Stimulated activated CD8-positive, alpha-beta memory T cell treated with anti-CD3 and anti-CD28 coated beads, Interleukin-2, amount 100 ng/mL, for 1 hour (primary cell): ENCODE data around the gene AOC1.
"Not testable (repeated sequence)": the region's sequence is repeated elsewhere in the genome, so short reads cannot be mapped to it uniquely, and the experiment has no call there.

Experiments used
- DNase-seq, 2 donors: peaks; one replicate each; pipeline ENCODE4 v3.0.0-alpha.2; 2020; ENCODE audit warnings: low read depth in 2 of 2

AOC1 gene

GRCh38 chr7:150897502-150898474 is 45.5 kb downstream of the AOC1 start:
- DNase-seq: no peak

- DNase-seq: peak; percentile 58
These were observed 46.2 kb downstream of the AOC1 start for GRCh38 chr7:150898475-150899011.

GRCh38 chr7:150900675-150901074 is 48.4 kb downstream of the AOC1 start:
- DNase-seq: no peak

GRCh38 chr7:150901160-150902035 is 49.1 kb downstream of the AOC1 start:
- DNase-seq: no peak

- no peak for DNase-seq
These were observed 50.0 kb downstream of the AOC1 start for GRCh38 chr7:150902078-150903033.

GRCh38 chr7:150903606-150904005 is 51.3 kb downstream of the AOC1 start:
- DNase-seq: no peak

- no peak for DNase-seq
These were observed 51.9 kb downstream of the AOC1 start for GRCh38 chr7:150904011-150904909.

GRCh38 chr7:150908173-150908572 is 55.9 kb downstream of the AOC1 start:
- DNase-seq: no peak

- peak in 1 of 2 donors; percentile 16 for DNase-seq
These were observed 57.1 kb downstream of the AOC1 start for GRCh38 chr7:150909200-150909995.

GRCh38 chr7:150910305-150910995 is 58.1 kb downstream of the AOC1 start:
- not testable (repeated sequence) for DNase-seq

- no peak for DNase-seq
These were observed 58.7 kb downstream of the AOC1 start for GRCh38 chr7:150910996-150911422.
